Natural killer cell (primary cell): ENCODE measurements around the gene BRCA2. TPM values are rescaled to one million over a fixed set of nuclear protein-coding genes. Genes with fewer than 3 reads are reported as not detected.

Source experiments
- ATAC-seq, 3 donors: fragments of 150-1000 bp in 2 of 3; fragments of 200-7000 bp in 1 of 3; cut with Tn5 transposase; 1 replicate in 1 of 3; 2 replicates in 2 of 3; pipeline ENCODE4 v1.10.0; 2021; ENCODE audit warnings: mild to moderate bottlenecking in 2 of 3, moderate library complexity in 2 of 3
- DNase-seq, 2 donors: peaks; one replicate each; pipeline versions ENCODE4 v3.0.0 to v3.0.0-alpha.2; 2013 to 2021; ENCODE audit warnings: mixed read lengths in 1 of 2
- H3K27ac ChIP-seq: one replicate; pipeline ENCODE4 v1.5.1; 2013; ENCODE audit warnings: mild to moderate bottlenecking, low read length
- H3K27me3 ChIP-seq: one replicate; pipeline ENCODE4 v1.6.1; 2013; ENCODE audit warnings: low read length; ENCODE audit not compliant: control insufficient read depth, insufficient read depth
- H3K36me3 ChIP-seq: one replicate; pipeline ENCODE4 v1.6.1; 2013; ENCODE audit warnings: low read length; ENCODE audit not compliant: control insufficient read depth, insufficient read depth
- H3K4me1 ChIP-seq: one replicate; pipeline ENCODE4 v1.6.1; 2013; ENCODE audit warnings: low read length; ENCODE audit not compliant: control insufficient read depth, insufficient read depth
- H3K4me3 ChIP-seq: one replicate; pipeline ENCODE4 v1.5.1; 2013; ENCODE audit warnings: low read length
- H3K9me3 ChIP-seq: one replicate; pipeline ENCODE4 v1.6.1; 2013; ENCODE audit warnings: low read length; ENCODE audit not compliant: control insufficient read depth, insufficient read depth
- H3K27ac Mint-ChIP-seq, 2 donors: one replicate each; pipeline ENCODE4 v1.8.0; 2022; ENCODE audit warnings: mild to moderate bottlenecking in 2 of 2, mixed read lengths in 2 of 2, moderate library complexity in 1 of 2
- H3K27me3 Mint-ChIP-seq, 2 donors: one replicate each; pipeline ENCODE4 v1.8.0; 2022; ENCODE audit warnings: low read depth in 2 of 2, mixed read lengths in 2 of 2
- H3K36me3 Mint-ChIP-seq: one replicate; pipeline ENCODE4 v1.8.0; 2022; ENCODE audit warnings: mixed read lengths
- H3K4me1 Mint-ChIP-seq, 2 donors: one replicate each; pipeline ENCODE4 v1.8.0; 2022; ENCODE audit warnings: mixed read lengths in 2 of 2
- H3K4me3 Mint-ChIP-seq: one replicate; pipeline ENCODE4 v1.8.0; 2022; ENCODE audit warnings: mild to moderate bottlenecking, moderate library complexity, mixed read lengths
- H3K9me3 Mint-ChIP-seq, 2 donors: one replicate each; pipeline ENCODE4 v1.8.0; 2022; ENCODE audit warnings: mixed read lengths in 2 of 2
- CTCF ChIP-seq: fragments of 200-600 bp; IDR thresholded peaks from one replicate; pipeline ENCODE4 v1.8.0; 2022; ENCODE audit warnings: antibody characterized with exemption
- WGBS: methylation state at CpG from one replicate; pipeline ENCODE4 v1.1.7; 2013; ENCODE audit warnings: missing lambda C conversion rate; ENCODE audit not compliant: insufficient coverage; 5-methylcytosine and 5-hydroxymethylcytosine counted together
- intact Hi-C: fragments of 100-400 bp; cut with micrococcal nuclease; formaldehyde crosslinking; loops from one replicate; pipeline ENCODE4 v1.14.2; 2022
- total RNA-seq, 4 donors: library from RNA; stranded (reverse); fragments of 120-200 nt in 1 of 4; gene quantifications; one replicate each; pipeline versions ENCODE4 v1.2.3 to v1.2.4, GENCODE V29; 2013 to 2022

The BRCA2 gene
- total RNA-seq = 1 to 10 TPM; 3.6 to 4.3 (median 3.6) TPM
- total RNA-seq (2013) = 4.9 TPM

- peak; percentile 80 to 93 (median 86) for ATAC-seq
- under 1% methylated on average over 60 of the region's 60 CpGs for WGBS
- Histone ChIP-seq H3K27me3 (no peaks in the 10 kb centered on the region), H3K27ac (peak within 1 kb of the TSS; percentile 99), H3K4me3 (peak within 1 kb of the TSS; percentile 87), H3K9me3 (no peaks in the 10 kb centered on the region), H3K4me1 (peaks cover 18% of the 10 kb centered on the region), H3K36me3 (no peaks in the 10 kb centered on the region)
- no peak for TF ChIP-seq CTCF
- peak; percentile 87 to 95 for DNase-seq
- Mint-ChIP-seq H3K9me3 (no peaks in the 10 kb centered on the region), H3K27me3 (no peaks in the 10 kb centered on the region), H3K4me3 (peak within 1 kb of the TSS; percentile 98), H3K27ac (peak within 1 kb of the TSS; percentile 98 to 100), H3K36me3 (no peaks in the 10 kb centered on the region), H3K4me1 (peaks cover 14 to 21% of the 10 kb centered on the region in 2 donors)
- intact Hi-C loops = loop anchor here (1.0 to 10.0 kb wide), 5 partner anchors 111 to 1227 kb away; partner anchors contain the start of genes FRY and N4BP2L2
These were observed at the start of gene BRCA2, which contains the start of gene ZAR1L for GRCh38 chr13:32315238-32316027. Gene BRCA2, plus strand, starts transcription at chr13:32315508. Its CDS starts 953 bp downstream, at chr13:32316461. Gene ZAR1L, minus strand, starts transcription at chr13:32315363. Its CDS starts 3,438 bp downstream, at chr13:32311925.

GRCh38 chr13:32265726-32266125 lies 49.6 kb upstream of the BRCA2 start:
- DNase-seq = no peak
- Mint-ChIP-seq H3K9me3 (no peaks in the 10 kb centered on the region), H3K4me3 (no peak overlapping the region), H3K27ac (no peak overlapping the region), H3K27me3 (no peaks in the 10 kb centered on the region), H3K36me3 (no peaks in the 10 kb centered on the region), H3K4me1 (no peaks in the 10 kb centered on the region)
- Histone ChIP-seq H3K4me1 (no peaks in the 10 kb centered on the region), H3K27me3 (no peaks in the 10 kb centered on the region), H3K4me3 (no peak overlapping the region), H3K36me3 (peaks cover 3% of the 10 kb centered on the region), H3K9me3 (no peaks in the 10 kb centered on the region), H3K27ac (no peak overlapping the region)
- intact Hi-C loops = loop anchor here (10.0 kb wide), 1 partner anchor 179 kb away; no protein-coding TSS in a partner anchor
- TF ChIP-seq CTCF = no peak
- ATAC-seq = no peak
- WGBS = 88% methylated on average over 2 of the region's 2 CpGs

GRCh38 chr13:32266130-32266529 lies 49.2 kb upstream of the BRCA2 start:
- no peak overlapping the region for H3K4me3 Mint-ChIP-seq
- Histone ChIP-seq H3K27ac (no peak overlapping the region), H3K4me1 (no peaks in the 10 kb centered on the region), H3K27me3 (no peaks in the 10 kb centered on the region), H3K36me3 (peaks cover 3% of the 10 kb centered on the region), H3K4me3 (no peak overlapping the region), H3K9me3 (no peaks in the 10 kb centered on the region)
- no peak for ATAC-seq
- intact Hi-C loops = loop anchor here (10.0 kb wide), 1 partner anchor 179 kb away; no protein-coding TSS in a partner anchor
- 100% methylated on average over 1 of the region's 1 CpG for WGBS
- H3K36me3 Mint-ChIP-seq = no peaks in the 10 kb centered on the region
- H3K27ac Mint-ChIP-seq = no peak overlapping the region
- DNase-seq = no peak
- H3K4me1 Mint-ChIP-seq = no peaks in the 10 kb centered on the region
- no peak for TF ChIP-seq CTCF
- H3K27me3 Mint-ChIP-seq = no peaks in the 10 kb centered on the region
- H3K9me3 Mint-ChIP-seq = no peaks in the 10 kb centered on the region
